Loucy (cell line): ENCODE measurements around the gene TRIB2.
A peak's percentile ranks its signal among the peaks of the same experiment; 100 is the strongest.

Source experiments
- H2AFZ ChIP-seq: fragments of 200-600 bp; sonication (generic); 2 replicates; pipeline ENCODE4 v1.6.0; 2016; ENCODE audit warnings: antibody characterized with exemption, mild to moderate bottlenecking, low read length, moderate library complexity
- H3F3A ChIP-seq: fragments of 200-600 bp; 2 replicates; pipeline ENCODE4 v1.6.0; 2016; ENCODE audit warnings: antibody characterized with exemption, low read depth, mild to moderate bottlenecking
- H3K27me3 ChIP-seq: fragments of 200-600 bp; sonication (generic); 2 replicates; pipeline ENCODE4 v1.6.1; 2014; ENCODE audit warnings: low read length, mild to moderate bottlenecking; ENCODE audit not compliant: insufficient read depth, poor library complexity, severe bottlenecking
- H3K36me3 ChIP-seq: fragments of 200-600 bp; sonication (generic); 2 replicates; pipeline ENCODE4 v1.6.1; 2016; ENCODE audit warnings: low read length; ENCODE audit not compliant: insufficient read depth
- H3K4me1 ChIP-seq: fragments of 200-600 bp; sonication (generic); 2 replicates; pipeline ENCODE4 v1.5.1; 2014; ENCODE audit warnings: low read length, mild to moderate bottlenecking; ENCODE audit not compliant: insufficient read depth, poor library complexity, severe bottlenecking
- H3K4me2 ChIP-seq: fragments of 200-600 bp; sonication (generic); 2 replicates; pipeline ENCODE4 v1.6.0; 2014; ENCODE audit warnings: antibody characterized with exemption, low read length, low read depth, mild to moderate bottlenecking; ENCODE audit not compliant: poor library complexity, severe bottlenecking
- H3K4me3 ChIP-seq: fragments of 200-600 bp; sonication (generic); 2 replicates; pipeline ENCODE4 v1.5.1; 2014; ENCODE audit warnings: low read length, mild to moderate bottlenecking, mixed read lengths; ENCODE audit not compliant: poor library complexity, severe bottlenecking
- H3K79me2 ChIP-seq: fragments of 200-600 bp; sonication (generic); 2 replicates; pipeline ENCODE4 v1.6.1; 2014; ENCODE audit warnings: low read length; ENCODE audit not compliant: insufficient read depth
- H3K9ac ChIP-seq: fragments of 200-600 bp; sonication (generic); 2 replicates; pipeline ENCODE4 v1.6.0; 2014; ENCODE audit warnings: mild to moderate bottlenecking, low read depth, low read length, moderate library complexity; ENCODE audit not compliant: poor library complexity, severe bottlenecking
- H3K9me2 ChIP-seq: fragments of 200-600 bp; sonication (generic); replicated peaks from 2 replicates; pipeline ENCODE4 v1.6.1; 2016; ENCODE audit warnings: low read depth, low read length, mixed read lengths
- H3K9me3 ChIP-seq: fragments of 200-600 bp; sonication (generic); 2 replicates; pipeline ENCODE4 v1.6.1; 2014; ENCODE audit warnings: mild to moderate bottlenecking, antibody characterized with exemption, low read length, low read depth; ENCODE audit not compliant: insufficient read depth
- H4K20me1 ChIP-seq: fragments of 200-600 bp; sonication (generic); 2 replicates; pipeline ENCODE4 v1.6.0; 2014; ENCODE audit warnings: antibody characterized with exemption, low read length, mild to moderate bottlenecking; ENCODE audit not compliant: insufficient read depth, poor library complexity, severe bottlenecking
- CTCF ChIP-seq: fragments of 200-600 bp; sonication (generic); conservative IDR thresholded peaks from 2 replicates; pipeline ENCODE4 v1.5.1; 2014; ENCODE audit warnings: mild to moderate bottlenecking, antibody characterized with exemption, low read length
- EZH2phosphoT487 ChIP-seq: fragments of 200-600 bp; IDR thresholded peaks from 2 replicates; pipeline ENCODE4 v1.6.1; 2018; ENCODE audit warnings: antibody characterized with exemption, mild to moderate bottlenecking, moderate library complexity, borderline replicate concordance

Gene TRIB2

GRCh38 chr2:12727065-12727464 is 10.3 kb downstream of the TRIB2 start:
- Histone ChIP-seq H3K9me2 (no peaks in the 10 kb centered on the region), H4K20me1 (peaks cover 4% of the 10 kb centered on the region), H3K9ac (no peak overlapping the region), H3K27me3 (no peaks in the 10 kb centered on the region), H3F3A (0 out of 2 replicates have a peak, but pooled peaks cover 2% of the 10 kb centered on the region), H3K4me2 (peak overlapping the region; percentile 67), H3K9me3 (no peaks in the 10 kb centered on the region), H3K4me3 (no peak overlapping the region), H2AFZ (no peak overlapping the region), H3K36me3 (peaks cover 29% of the 10 kb centered on the region; the same call in 1 of the 2 replicates), H3K4me1 (peaks cover 38% of the 10 kb centered on the region), H3K79me2 (peaks cover 66% of the 10 kb centered on the region)
- TF ChIP-seq CTCF (no peak), EZH2phosphoT487 (no peak)

- H3K4me2 ChIP-seq, result peak overlapping the region; percentile 67
- H3F3A ChIP-seq, result 0 out of 2 replicates have a peak, but pooled peaks cover 2% of the 10 kb centered on the region
- peaks cover 32% of the 10 kb centered on the region for H3K4me1 ChIP-seq
- H3K27me3 ChIP-seq, result no peaks in the 10 kb centered on the region
- TF ChIP-seq EZH2phosphoT487 (no peak), CTCF (no peak)
- H4K20me1 ChIP-seq, result peaks cover 4% of the 10 kb centered on the region
- H3K4me3 ChIP-seq, result peak overlapping the region; percentile 68
- H3K9ac ChIP-seq, result no peak overlapping the region
- no peaks in the 10 kb centered on the region for H3K9me3 ChIP-seq
- peaks cover 65% of the 10 kb centered on the region for H3K79me2 ChIP-seq
- no peak overlapping the region for H2AFZ ChIP-seq
- H3K9me2 ChIP-seq, result no peaks in the 10 kb centered on the region
- H3K36me3 ChIP-seq, result peaks cover 33% of the 10 kb centered on the region; the same call in 1 of the 2 replicates
Observed at GRCh38 chr2:12727641-12728040, 10.9 kb downstream of the TRIB2 start.

- no peak overlapping the region for H3K9ac ChIP-seq
- H4K20me1 ChIP-seq, result peaks cover 4% of the 10 kb centered on the region
- peaks cover 29% of the 10 kb centered on the region for H3K4me1 ChIP-seq
- H2AFZ ChIP-seq, result peak overlapping the region; percentile 47; the same call in 1 of the 2 replicates
- no peaks in the 10 kb centered on the region for H3K9me2 ChIP-seq
- H3K4me3 ChIP-seq, result peak overlapping the region; percentile 68
- H3K79me2 ChIP-seq, result peaks cover 65% of the 10 kb centered on the region
- peak overlapping the region; percentile 67 for H3K4me2 ChIP-seq
- TF ChIP-seq CTCF (no peak), EZH2phosphoT487 (no peak)
- no peaks in the 10 kb centered on the region for H3K27me3 ChIP-seq
- H3K9me3 ChIP-seq, result no peaks in the 10 kb centered on the region
- 0 out of 2 replicates have a peak, but pooled peaks cover 2% of the 10 kb centered on the region for H3F3A ChIP-seq
- peaks cover 33% of the 10 kb centered on the region; the same call in 1 of the 2 replicates for H3K36me3 ChIP-seq
Observed at GRCh38 chr2:12728221-12728777, 11.6 kb downstream of the TRIB2 start.
